ENCODE results near the gene ELFN1. TPM values are rescaled to one million over a fixed set of nuclear protein-coding genes. Genes with fewer than 3 reads are reported as not detected.

ELFN1 gene
- polyA plus RNA-seq, 1 donor: 9.3 TPM

GRCh38 chr7:1725766-1726630 is 55.9 kb downstream of the ELFN1 start:
- no peak for DNase-seq

DNA sequence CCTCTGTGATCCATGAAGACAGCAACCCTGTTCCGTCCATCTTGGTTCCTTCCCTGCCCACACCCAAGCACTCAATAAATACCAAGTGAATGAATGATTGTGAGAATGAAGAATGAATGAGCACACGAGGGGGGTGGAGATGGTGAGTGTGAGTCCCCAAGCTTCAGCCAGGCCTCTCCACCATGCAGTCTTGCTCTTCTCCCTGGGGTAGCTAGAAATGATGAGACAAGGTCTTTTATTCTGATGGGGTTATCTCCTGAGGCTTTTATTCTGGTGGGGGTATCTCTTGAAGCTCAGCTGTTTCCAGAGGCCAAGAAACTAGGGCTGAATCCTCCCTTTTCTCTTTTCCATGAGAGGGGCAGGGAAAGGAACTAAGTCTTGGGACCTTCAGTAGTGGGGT is 57.0 kb downstream of the ELFN1 start:
- DNase-seq: no peak

GRCh38 chr7:1727812-1728570 is 57.9 kb downstream of the ELFN1 start:
- DNase-seq: no peak

DNA sequence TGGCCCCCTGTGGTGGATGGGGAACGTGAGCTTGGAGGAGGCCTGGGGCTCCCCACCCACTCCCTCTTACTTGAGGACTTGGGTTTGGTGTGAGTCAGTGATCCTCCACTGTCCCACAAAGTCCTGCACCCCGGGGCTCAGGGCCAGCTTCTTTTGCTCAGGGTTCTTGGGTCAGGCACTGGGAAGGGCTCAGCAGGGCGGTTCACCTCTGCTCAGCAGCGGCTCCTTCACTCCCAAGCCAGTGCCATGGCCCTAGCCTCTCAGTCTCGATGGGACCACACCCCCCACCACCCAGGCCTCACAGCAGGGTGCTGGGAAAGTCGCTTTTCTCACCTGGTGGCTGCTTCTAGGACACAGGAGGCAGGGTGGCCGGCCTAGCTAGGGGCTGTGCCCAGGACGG is 59.1 kb downstream of the ELFN1 start:
- no peak for DNase-seq

DNA sequence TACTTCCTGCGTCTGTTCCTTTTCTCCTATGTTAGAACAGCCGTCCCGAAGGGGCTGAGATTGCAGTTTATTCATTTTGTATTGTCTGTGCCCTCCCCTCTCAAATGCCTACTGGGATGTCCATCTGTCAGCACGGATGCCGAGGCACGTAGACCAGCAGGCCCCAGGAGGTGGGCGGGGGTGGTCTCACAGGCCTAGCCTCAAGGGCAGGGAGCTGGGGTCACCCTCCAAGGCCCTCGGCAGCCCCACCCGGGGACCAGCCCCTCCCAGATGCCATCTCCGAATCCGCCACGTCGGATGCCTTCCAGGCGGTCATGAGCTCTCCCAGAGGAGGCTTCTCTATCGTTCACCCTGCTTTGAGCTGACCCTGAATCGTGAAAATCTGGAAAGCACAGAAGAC is 59.7 kb downstream of the ELFN1 start:
- DNase-seq: no peak

- no peak for DNase-seq
These were observed 62.0 kb downstream of the ELFN1 start for GRCh38 chr7:1732072-1732471.

GRCh38 chr7:1732645-1733044 is 62.6 kb downstream of the ELFN1 start:
- no peak for DNase-seq

DNA sequence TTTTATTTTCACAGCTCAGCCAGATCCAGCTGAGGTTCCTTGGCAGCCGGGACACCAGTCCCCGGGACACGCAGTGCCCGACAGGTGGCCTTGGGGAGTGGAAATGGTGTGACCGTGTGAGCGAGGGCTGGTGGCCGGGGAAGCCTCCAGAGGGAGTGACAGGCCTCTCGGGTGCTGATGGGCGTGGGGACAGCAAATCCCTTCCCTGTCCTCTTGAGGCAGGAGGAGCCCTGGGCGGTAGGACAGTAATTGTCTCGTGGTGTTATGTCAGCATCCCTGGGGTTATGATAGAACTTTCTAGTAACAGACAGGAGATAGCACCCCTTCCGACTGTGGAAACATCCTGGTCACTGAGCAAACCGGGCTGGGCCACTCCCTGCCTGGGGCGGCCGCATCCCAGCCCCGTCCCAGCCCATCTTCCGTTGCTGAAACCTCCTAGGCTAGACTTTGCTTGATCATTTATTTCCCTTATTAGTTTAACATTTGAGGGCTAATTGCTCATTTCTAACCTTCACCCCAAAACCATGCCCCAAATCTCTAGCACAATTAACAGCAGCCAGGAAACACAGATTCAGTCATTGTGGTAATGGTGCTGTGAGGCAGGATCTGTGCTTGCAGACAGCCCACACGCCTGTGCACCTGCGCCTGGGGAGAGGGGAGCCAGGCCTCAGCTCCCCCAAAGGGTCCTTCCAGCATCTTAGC is 63.3 kb downstream of the ELFN1 start:
- DNase-seq: no peak

- DNase-seq: no peak
These were observed 64.0 kb downstream of the ELFN1 start for GRCh38 chr7:1733908-1734730.

- no peak for DNase-seq
These were observed 65.2 kb downstream of the ELFN1 start for GRCh38 chr7:1735262-1735661.

- no peak for DNase-seq
These were observed 65.9 kb downstream of the ELFN1 start for GRCh38 chr7:1735806-1736483.

- DNase-seq: no peak
These were observed 66.4 kb downstream of the ELFN1 start for GRCh38 chr7:1736484-1736817.

DNA sequence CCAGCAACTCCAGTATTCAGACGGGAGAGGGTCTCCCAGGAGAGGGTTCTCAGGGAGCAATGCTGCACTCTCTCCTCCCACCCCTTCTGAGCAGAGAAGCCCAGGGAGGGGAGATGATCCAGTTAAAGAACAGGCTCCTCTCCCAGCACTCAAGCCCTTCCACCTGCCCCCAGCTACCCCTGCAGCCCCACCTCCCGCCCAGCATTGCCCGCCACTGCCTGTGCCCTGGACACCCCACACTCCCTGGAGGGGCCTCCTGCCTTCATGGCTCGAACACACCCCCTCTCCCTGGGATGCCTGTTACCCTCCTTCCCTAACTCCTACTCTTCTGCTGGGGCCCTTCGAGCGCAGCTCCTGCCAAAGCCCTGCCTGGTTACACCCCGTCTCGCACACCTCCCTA is 66.8 kb downstream of the ELFN1 start:
- DNase-seq: no peak

- DNase-seq: no peak
These were observed 67.4 kb downstream of the ELFN1 start for GRCh38 chr7:1737523-1737922.

GRCh38 chr7:1737956-1738355 is 67.9 kb downstream of the ELFN1 start:
- DNase-seq: no peak

- no peak for DNase-seq
These were observed 68.4 kb downstream of the ELFN1 start for GRCh38 chr7:1738511-1738910.

DNA sequence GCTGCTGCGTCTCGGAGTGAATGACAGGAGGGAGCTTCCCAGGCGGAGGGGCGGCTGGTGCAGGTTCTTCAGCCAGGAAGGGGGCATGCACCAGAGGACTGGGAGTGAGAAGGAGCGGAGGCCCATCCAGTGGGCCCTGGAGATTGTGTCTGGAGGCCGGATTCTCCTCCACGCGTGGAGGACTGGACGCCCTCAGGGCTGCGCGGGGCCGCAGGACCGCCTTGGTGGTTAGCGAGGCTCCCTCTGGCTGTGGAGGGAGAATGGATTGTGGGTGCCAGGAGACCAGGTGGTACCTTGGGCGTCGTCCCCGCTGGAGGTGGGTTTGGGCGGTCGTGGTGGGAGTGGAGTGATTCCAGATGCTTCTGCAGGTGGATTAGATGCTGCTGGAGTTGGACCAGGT is 68.9 kb downstream of the ELFN1 start:
- no peak for DNase-seq

- no peak for DNase-seq
These were observed 69.5 kb downstream of the ELFN1 start for GRCh38 chr7:1739593-1739992.

- no peak for DNase-seq
These were observed 70.1 kb downstream of the ELFN1 start for GRCh38 chr7:1740214-1740613.

DNA sequence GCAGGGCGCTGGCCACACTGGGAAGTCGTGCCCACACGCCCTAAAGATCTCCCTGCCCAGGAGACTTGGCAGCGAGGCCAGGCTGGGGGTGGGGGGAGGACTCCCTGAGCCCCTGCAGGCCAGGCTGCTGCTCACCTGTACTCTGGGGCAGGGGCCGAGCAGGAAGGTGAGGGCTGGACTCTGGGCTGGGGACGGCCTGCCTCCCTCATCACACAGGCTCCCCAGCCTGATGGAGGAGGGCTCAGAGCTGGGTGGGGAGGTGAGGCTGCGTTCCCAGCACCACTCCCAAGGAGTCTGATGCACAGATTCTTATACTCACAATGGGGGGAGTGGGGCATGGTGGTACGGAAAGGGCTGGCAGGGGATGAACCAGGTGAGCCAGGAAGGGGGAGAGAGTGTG is 71.2 kb downstream of the ELFN1 start:
- DNase-seq: no peak

DNA sequence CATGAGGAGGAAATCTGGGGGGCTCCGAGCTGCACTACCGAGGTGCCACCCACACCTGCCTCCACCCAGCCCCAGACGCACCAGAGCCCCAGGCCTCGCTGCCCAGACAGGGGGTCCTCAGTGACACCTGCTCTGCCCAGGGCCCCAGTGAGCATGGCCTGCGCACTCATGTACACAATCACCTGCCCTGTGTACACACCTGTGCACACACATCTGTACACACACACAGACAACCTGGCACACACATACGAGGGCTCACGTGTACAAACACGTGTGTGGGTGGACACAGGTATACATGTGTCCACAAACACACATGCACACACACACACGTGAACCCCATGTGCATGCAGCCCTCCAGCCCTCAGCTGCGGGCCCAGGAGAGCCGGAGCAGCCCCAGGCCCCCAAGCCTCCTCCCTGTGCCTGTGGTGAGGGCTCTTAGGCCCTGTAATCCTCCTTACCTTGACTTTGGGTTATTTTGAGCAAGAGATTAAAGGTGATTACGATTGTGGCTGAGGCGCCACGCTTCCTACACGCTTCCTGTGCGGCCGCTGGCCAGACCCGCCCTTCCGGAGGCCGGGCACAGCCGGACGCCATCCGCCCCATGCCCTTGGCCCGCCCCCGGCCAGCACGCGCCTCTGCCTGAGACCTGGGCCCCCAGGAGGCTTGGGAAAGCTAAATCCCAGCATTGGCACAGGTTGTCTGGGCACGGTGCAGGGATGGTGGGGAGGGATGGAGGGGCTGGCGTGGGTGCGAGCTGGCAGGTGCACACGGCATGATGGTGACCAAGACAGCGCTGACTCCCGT is 71.9 kb downstream of the ELFN1 start:
- DNase-seq: no peak
